HEK293 (cell line): Measurements from ENCODE around the gene PTGR1.

ENCODE experiments used
- GLIS1 ChIP-seq: fragments of 450-650 bp; formaldehyde crosslinking; IDR thresholded peaks from 2 replicates; pipeline ENCODE4 v1.5.1; 2016; ENCODE audit warnings: missing biosample characterization, missing genetic modification characterization
- HOXC10 ChIP-seq: sonication (generic); formaldehyde crosslinking; IDR thresholded peaks from 2 replicates; pipeline ENCODE4 v1.8.1; 2023; ENCODE audit warnings: mild to moderate bottlenecking, missing genetic modification reagents
- KLF8 ChIP-seq: fragments of 450-650 bp; formaldehyde crosslinking; IDR thresholded peaks from 2 replicates; pipeline ENCODE4 v1.5.1; 2016; ENCODE audit warnings: missing biosample characterization, missing genetic modification characterization
- ZBTB7A ChIP-seq: fragments of 450-650 bp; formaldehyde crosslinking; IDR thresholded peaks from 2 replicates; pipeline ENCODE4 v1.5.1; 2016; ENCODE audit warnings: low read depth, missing biosample characterization, missing genetic modification characterization
- ZEB2 ChIP-seq: fragments of 450-650 bp; formaldehyde crosslinking; IDR thresholded peaks from 2 replicates; pipeline ENCODE4 v1.5.1; 2016; ENCODE audit warnings: missing biosample characterization, missing genetic modification characterization
- ZFP3 ChIP-seq: fragments of 450-650 bp; formaldehyde crosslinking; IDR thresholded peaks from 2 replicates; pipeline ENCODE4 v1.5.1; 2016; ENCODE audit warnings: low read depth, missing biosample characterization, missing genetic modification characterization
- ZFP37 ChIP-seq: fragments of 450-650 bp; formaldehyde crosslinking; IDR thresholded peaks from 2 replicates; pipeline ENCODE4 v1.5.1; 2016; ENCODE audit warnings: missing biosample characterization, missing genetic modification characterization
- ZNF2 ChIP-seq: fragments of 450-650 bp; formaldehyde crosslinking; IDR thresholded peaks from 2 replicates; pipeline ENCODE4 v1.5.1; 2016; ENCODE audit warnings: missing biosample characterization, missing genetic modification characterization
- ZNF214 ChIP-seq: fragments of 450-650 bp; formaldehyde crosslinking; IDR thresholded peaks from 2 replicates; pipeline ENCODE4 v1.5.1; 2017; ENCODE audit warnings: missing biosample characterization, mild to moderate bottlenecking, missing genetic modification characterization, borderline replicate concordance
- ZNF221 ChIP-seq: fragments of 450-650 bp; formaldehyde crosslinking; IDR thresholded peaks from 2 replicates; pipeline ENCODE4 v1.5.1; 2017; ENCODE audit warnings: missing biosample characterization, missing genetic modification characterization, borderline replicate concordance
- ZNF24 ChIP-seq: fragments of 450-650 bp; formaldehyde crosslinking; IDR thresholded peaks from 2 replicates; pipeline ENCODE4 v1.5.1; 2016; ENCODE audit warnings: missing biosample characterization, missing genetic modification characterization
- ZNF274 ChIP-seq, 2 experiments: fragments of 200-500 bp in 1 of 2; fragments of 450-650 bp in 1 of 2; sonication (Bioruptor generic) in 1 of 2; formaldehyde crosslinking in 1 of 2; IDR thresholded peaks; 2 replicates each; pipeline versions ENCODE4 v1.5.1 to v1.6.1; 2014 to 2016; ENCODE audit warnings: borderline replicate concordance in 1 of 2, inconsistent platforms in 1 of 2, low read length in 1 of 2, missing biosample characterization in 1 of 2, missing genetic modification characterization in 1 of 2
- ZNF302 ChIP-seq: fragments of 450-650 bp; formaldehyde crosslinking; IDR thresholded peaks from 2 replicates; pipeline ENCODE4 v1.5.1; 2016; ENCODE audit warnings: missing biosample characterization, missing genetic modification characterization, low read depth
- ZNF350 ChIP-seq: fragments of 450-650 bp; formaldehyde crosslinking; IDR thresholded peaks from 2 replicates; pipeline ENCODE4 v1.5.0; 2017; ENCODE audit warnings: missing biosample characterization, mild to moderate bottlenecking, missing genetic modification characterization
- ZNF426 ChIP-seq: fragments of 450-650 bp; formaldehyde crosslinking; IDR thresholded peaks from 2 replicates; pipeline ENCODE4 v1.5.1; 2017; ENCODE audit warnings: missing biosample characterization, missing genetic modification characterization, mild to moderate bottlenecking, inconsistent platforms, moderate library complexity
- ZNF488 ChIP-seq: fragments of 450-650 bp; formaldehyde crosslinking; IDR thresholded peaks from 2 replicates; pipeline ENCODE4 v1.5.1; 2016; ENCODE audit warnings: missing biosample characterization, missing genetic modification characterization
- ZNF521 ChIP-seq: fragments of 450-650 bp; formaldehyde crosslinking; IDR thresholded peaks from 2 replicates; pipeline ENCODE4 v1.5.1; 2017; ENCODE audit warnings: missing biosample characterization, mild to moderate bottlenecking, missing genetic modification characterization
- ZNF560 ChIP-seq: fragments of 450-650 bp; formaldehyde crosslinking; IDR thresholded peaks from 2 replicates; pipeline ENCODE4 v1.5.1; 2017; ENCODE audit warnings: missing biosample characterization, missing genetic modification characterization, borderline replicate concordance
- ZNF645 ChIP-seq: fragments of 450-650 bp; formaldehyde crosslinking; IDR thresholded peaks from 2 replicates; pipeline ENCODE4; 2016; ENCODE audit warnings: missing biosample characterization, missing genetic modification characterization
- ZNF843 ChIP-seq: fragments of 450-650 bp; formaldehyde crosslinking; IDR thresholded peaks from 2 replicates; pipeline ENCODE4 v1.5.1; 2016; ENCODE audit warnings: missing biosample characterization, missing genetic modification characterization
- TF ChIP-seq, protein P1 (sequence below): fragments of 450-650 bp; formaldehyde crosslinking; IDR thresholded peaks from 2 replicates; pipeline ENCODE4 v1.5.1; 2016; ENCODE audit warnings: missing biosample characterization, missing genetic modification characterization
- TF ChIP-seq, protein P2 (sequence below): fragments of 450-650 bp; formaldehyde crosslinking; IDR thresholded peaks from 2 replicates; pipeline ENCODE4 v1.5.1; 2016; ENCODE audit warnings: missing biosample characterization, missing genetic modification characterization
- TF ChIP-seq, protein P3 (sequence below): fragments of 450-650 bp; formaldehyde crosslinking; optimal IDR thresholded peaks from 2 replicates; pipeline ENCODE3; 2016; ENCODE audit warnings: missing biosample characterization, mild to moderate bottlenecking, missing genetic modification characterization
- TF ChIP-seq, protein P4 (sequence below): fragments of 450-650 bp; formaldehyde crosslinking; IDR thresholded peaks from 2 replicates; pipeline ENCODE4 v1.5.1; 2016; ENCODE audit warnings: missing biosample characterization, missing genetic modification characterization
- TF ChIP-seq, protein P5 (sequence below): fragments of 450-650 bp; formaldehyde crosslinking; IDR thresholded peaks from 2 replicates; pipeline ENCODE4 v1.5.1; 2016; ENCODE audit warnings: missing biosample characterization, missing genetic modification characterization
- TF ChIP-seq, protein P6 (sequence below): fragments of 450-650 bp; formaldehyde crosslinking; IDR thresholded peaks from 2 replicates; pipeline ENCODE4 v1.5.1; 2016; ENCODE audit warnings: missing biosample characterization, missing genetic modification characterization

Gene PTGR1

GRCh38 chr9:111630964-111631213 lies 31.4 kb upstream of the PTGR1 start (continued):
- TF ChIP-seq, protein P1, sequence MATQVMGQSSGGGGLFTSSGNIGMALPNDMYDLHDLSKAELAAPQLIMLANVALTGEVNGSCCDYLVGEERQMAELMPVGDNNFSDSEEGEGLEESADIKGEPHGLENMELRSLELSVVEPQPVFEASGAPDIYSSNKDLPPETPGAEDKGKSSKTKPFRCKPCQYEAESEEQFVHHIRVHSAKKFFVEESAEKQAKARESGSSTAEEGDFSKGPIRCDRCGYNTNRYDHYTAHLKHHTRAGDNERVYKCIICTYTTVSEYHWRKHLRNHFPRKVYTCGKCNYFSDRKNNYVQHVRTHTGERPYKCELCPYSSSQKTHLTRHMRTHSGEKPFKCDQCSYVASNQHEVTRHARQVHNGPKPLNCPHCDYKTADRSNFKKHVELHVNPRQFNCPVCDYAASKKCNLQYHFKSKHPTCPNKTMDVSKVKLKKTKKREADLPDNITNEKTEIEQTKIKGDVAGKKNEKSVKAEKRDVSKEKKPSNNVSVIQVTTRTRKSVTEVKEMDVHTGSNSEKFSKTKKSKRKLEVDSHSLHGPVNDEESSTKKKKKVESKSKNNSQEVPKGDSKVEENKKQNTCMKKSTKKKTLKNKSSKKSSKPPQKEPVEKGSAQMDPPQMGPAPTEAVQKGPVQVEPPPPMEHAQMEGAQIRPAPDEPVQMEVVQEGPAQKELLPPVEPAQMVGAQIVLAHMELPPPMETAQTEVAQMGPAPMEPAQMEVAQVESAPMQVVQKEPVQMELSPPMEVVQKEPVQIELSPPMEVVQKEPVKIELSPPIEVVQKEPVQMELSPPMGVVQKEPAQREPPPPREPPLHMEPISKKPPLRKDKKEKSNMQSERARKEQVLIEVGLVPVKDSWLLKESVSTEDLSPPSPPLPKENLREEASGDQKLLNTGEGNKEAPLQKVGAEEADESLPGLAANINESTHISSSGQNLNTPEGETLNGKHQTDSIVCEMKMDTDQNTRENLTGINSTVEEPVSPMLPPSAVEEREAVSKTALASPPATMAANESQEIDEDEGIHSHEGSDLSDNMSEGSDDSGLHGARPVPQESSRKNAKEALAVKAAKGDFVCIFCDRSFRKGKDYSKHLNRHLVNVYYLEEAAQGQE, result peak; percentile 63; the same call in 1 of the 2 replicates
- no peak for TF ChIP-seq GLIS1 (tag by site-specific recombination)
- no peak for TF ChIP-seq ZNF488 (tag by site-specific recombination)
- peak; percentile 91 for TF ChIP-seq ZNF24
- TF ChIP-seq ZNF214, result no peak
- TF ChIP-seq ZNF2 (tag by site-specific recombination), result peak; percentile 90
- TF ChIP-seq ZNF221, result no peak
- TF ChIP-seq, protein P2, sequence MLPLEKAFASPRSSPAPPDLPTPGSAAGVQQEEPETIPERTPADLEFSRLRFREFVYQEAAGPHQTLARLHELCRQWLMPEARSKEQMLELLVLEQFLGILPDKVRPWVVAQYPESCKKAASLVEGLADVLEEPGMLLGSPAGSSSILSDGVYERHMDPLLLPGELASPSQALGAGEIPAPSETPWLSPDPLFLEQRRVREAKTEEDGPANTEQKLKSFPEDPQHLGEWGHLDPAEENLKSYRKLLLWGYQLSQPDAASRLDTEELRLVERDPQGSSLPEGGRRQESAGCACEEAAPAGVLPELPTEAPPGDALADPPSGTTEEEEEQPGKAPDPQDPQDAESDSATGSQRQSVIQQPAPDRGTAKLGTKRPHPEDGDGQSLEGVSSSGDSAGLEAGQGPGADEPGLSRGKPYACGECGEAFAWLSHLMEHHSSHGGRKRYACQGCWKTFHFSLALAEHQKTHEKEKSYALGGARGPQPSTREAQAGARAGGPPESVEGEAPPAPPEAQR (tag by site-specific recombination), result no peak
- no peak for TF ChIP-seq ZFP3
- TF ChIP-seq ZFP37 (tag by site-specific recombination), result peak; percentile 91
- TF ChIP-seq, protein P3, sequence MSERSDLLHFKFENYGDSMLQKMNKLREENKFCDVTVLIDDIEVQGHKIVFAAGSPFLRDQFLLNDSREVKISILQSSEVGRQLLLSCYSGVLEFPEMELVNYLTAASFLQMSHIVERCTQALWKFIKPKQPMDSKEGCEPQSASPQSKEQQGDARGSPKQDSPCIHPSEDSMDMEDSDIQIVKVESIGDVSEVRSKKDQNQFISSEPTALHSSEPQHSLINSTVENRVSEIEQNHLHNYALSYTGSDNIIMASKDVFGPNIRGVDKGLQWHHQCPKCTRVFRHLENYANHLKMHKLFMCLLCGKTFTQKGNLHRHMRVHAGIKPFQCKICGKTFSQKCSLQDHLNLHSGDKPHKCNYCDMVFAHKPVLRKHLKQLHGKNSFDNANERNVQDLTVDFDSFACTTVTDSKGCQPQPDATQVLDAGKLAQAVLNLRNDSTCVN (tag by site-specific recombination), result no peak
- TF ChIP-seq, protein P4, sequence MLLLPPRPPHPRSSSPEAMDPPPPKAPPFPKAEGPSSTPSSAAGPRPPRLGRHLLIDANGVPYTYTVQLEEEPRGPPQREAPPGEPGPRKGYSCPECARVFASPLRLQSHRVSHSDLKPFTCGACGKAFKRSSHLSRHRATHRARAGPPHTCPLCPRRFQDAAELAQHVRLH (tag by site-specific recombination), result peak; percentile 99
- TF ChIP-seq ZNF843 (tag by site-specific recombination), result peak; percentile 69
- TF ChIP-seq, protein P5, sequence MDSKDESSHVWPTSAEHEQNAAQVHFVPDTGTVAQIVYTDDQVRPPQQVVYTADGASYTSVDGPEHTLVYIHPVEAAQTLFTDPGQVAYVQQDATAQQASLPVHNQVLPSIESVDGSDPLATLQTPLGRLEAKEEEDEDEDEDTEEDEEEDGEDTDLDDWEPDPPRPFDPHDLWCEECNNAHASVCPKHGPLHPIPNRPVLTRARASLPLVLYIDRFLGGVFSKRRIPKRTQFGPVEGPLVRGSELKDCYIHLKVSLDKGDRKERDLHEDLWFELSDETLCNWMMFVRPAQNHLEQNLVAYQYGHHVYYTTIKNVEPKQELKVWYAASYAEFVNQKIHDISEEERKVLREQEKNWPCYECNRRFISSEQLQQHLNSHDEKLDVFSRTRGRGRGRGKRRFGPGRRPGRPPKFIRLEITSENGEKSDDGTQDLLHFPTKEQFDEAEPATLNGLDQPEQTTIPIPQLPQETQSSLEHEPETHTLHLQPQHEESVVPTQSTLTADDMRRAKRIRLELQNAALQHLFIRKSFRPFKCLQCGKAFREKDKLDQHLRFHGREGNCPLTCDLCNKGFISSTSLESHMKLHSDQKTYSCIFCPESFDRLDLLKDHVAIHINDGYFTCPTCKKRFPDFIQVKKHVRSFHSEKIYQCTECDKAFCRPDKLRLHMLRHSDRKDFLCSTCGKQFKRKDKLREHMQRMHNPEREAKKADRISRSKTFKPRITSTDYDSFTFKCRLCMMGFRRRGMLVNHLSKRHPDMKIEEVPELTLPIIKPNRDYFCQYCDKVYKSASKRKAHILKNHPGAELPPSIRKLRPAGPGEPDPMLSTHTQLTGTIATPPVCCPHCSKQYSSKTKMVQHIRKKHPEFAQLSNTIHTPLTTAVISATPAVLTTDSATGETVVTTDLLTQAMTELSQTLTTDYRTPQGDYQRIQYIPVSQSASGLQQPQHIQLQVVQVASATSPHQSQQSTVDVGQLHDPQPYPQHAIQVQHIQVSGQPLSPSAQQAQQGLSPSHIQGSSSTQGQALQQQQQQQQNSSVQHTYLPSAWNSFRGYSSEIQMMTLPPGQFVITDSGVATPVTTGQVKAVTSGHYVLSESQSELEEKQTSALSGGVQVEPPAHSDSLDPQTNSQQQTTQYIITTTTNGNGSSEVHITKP (tag by site-specific recombination), result peak; percentile 84
- no peak for TF ChIP-seq ZNF521 (tag by site-specific recombination)
- no peak for TF ChIP-seq ZNF350
- TF ChIP-seq KLF8 (tag by site-specific recombination), result peak; percentile 72; the same call in 1 of the 2 replicates
- TF ChIP-seq ZNF426 (tag by site-specific recombination), result no peak
- TF ChIP-seq ZNF645 (tag by site-specific recombination), result no peak
- no peak for TF ChIP-seq ZNF274 (IDR thresholded peaks at IDR 0.05; ENCODE audit: low read length)
- no peak for TF ChIP-seq ZNF274 (tag by site-specific recombination; IDR thresholded peaks at IDR 0.05; ENCODE audit: borderline replicate concordance)
- no peak for TF ChIP-seq HOXC10
- peak; percentile 93 for TF ChIP-seq ZEB2
- TF ChIP-seq, protein P6, sequence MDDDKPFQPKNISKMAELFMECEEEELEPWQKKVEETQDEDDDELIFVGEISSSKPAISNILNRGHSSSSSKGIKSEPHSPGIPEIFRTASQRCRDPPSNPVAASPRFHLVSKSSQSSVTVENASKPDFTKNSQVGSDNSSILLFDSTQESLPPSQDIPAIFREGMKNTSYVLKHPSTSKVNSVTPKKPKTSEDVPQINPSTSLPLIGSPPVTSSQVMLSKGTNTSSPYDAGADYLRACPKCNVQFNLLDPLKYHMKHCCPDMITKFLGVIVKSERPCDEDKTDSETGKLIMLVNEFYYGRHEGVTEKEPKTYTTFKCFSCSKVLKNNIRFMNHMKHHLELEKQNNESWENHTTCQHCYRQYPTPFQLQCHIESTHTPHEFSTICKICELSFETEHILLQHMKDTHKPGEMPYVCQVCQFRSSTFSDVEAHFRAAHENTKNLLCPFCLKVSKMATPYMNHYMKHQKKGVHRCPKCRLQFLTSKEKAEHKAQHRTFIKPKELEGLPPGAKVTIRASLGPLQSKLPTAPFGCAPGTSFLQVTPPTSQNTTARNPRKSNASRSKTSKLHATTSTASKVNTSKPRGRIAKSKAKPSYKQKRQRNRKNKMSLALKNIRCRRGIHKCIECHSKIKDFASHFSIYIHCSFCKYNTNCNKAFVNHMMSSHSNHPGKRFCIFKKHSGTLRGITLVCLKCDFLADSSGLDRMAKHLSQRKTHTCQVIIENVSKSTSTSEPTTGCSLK (tag by site-specific recombination), result no peak
- TF ChIP-seq ZNF560 (tag by site-specific recombination), result no peak
- no peak for TF ChIP-seq ZBTB7A (tag by site-specific recombination)
- TF ChIP-seq ZNF302 (tag by site-specific recombination), result no peak
